Measurements from ENCODE around the gene SVOP. TPM values are rescaled to one million over a fixed set of nuclear protein-coding genes. Genes with fewer than 3 reads are reported as not detected.

The SVOP gene
- total RNA-seq, 2 experiments from 2014 or later, result not detected

GRCh38 chr12:108935159-108935763 is 85.6 kb downstream of the SVOP start:
- no peaks in the 10 kb centered on the region for H3K9me3 ChIP-seq (ENCODE audit: control insufficient read depth in 1 of 2, insufficient read depth in 1 of 2, low read length in 2 of 2)
- H3K27me3 Mint-ChIP-seq, result peaks cover 14% of the 10 kb centered on the region
- no peaks in the 10 kb centered on the region for H3K4me1 ChIP-seq (ENCODE audit: insufficient read depth, low read length)
- H3K27me3 ChIP-seq (ENCODE audit: control insufficient read depth in 1 of 2, insufficient read depth in 2 of 2, low read length in 2 of 2), result peaks cover 0 to 5% of the 10 kb centered on the region in 2 experiments
- ChIA-PET CTCF (interaction anchor here (0.6 kb wide), 1 partner anchor 1137 kb away, joined by 4 read pairs; no protein-coding TSS in a partner anchor), POLR2A (no interaction called here)
- H3K4me3 ChIP-seq (ENCODE audit: low read length), result no peak overlapping the region
- intact Hi-C loops (cut with DNase I, micrococcal nuclease), result no loop called here
- TF ChIP-seq CTCF (IDR thresholded peaks at IDR 0.05), result no peak
- H3K9me3 Mint-ChIP-seq, result no peaks in the 10 kb centered on the region
- DNase-seq (no peak), ATAC-seq (ENCODE audit: poor library complexity) (no peak)
- H3K4me3 Mint-ChIP-seq, result no peak overlapping the region
- no peaks in the 10 kb centered on the region for H3K36me3 ChIP-seq (ENCODE audit: insufficient read depth, low read length)
- H3K27ac Mint-ChIP-seq, result no peak overlapping the region
- no peak overlapping the region for H3K27ac ChIP-seq (ENCODE audit: low read depth in 1 of 2, low read length in 2 of 2)
- H3K36me3 Mint-ChIP-seq (ENCODE audit: low read depth), result no peaks in the 10 kb centered on the region
- H3K4me1 Mint-ChIP-seq (ENCODE audit: low read depth), result no peaks in the 10 kb centered on the region

GRCh38 chr12:108933949-108934348 is 86.9 kb downstream of the SVOP start:
- Mint-ChIP-seq H3K27ac (no peak overlapping the region), H3K9me3 (no peaks in the 10 kb centered on the region), H3K36me3 (ENCODE audit: low read depth) (no peaks in the 10 kb centered on the region), H3K27me3 (peaks cover 16% of the 10 kb centered on the region), H3K4me3 (no peak overlapping the region), H3K4me1 (ENCODE audit: low read depth) (no peaks in the 10 kb centered on the region)
- intact Hi-C loops (cut with DNase I, micrococcal nuclease), result no loop called here
- H3K4me3 ChIP-seq (ENCODE audit: low read length), result no peak overlapping the region
- ChIA-PET POLR2A (no interaction called here), CTCF (no interaction called here)
- no peak for TF ChIP-seq CTCF (IDR thresholded peaks at IDR 0.05)
- no peaks in the 10 kb centered on the region for H3K36me3 ChIP-seq (ENCODE audit: insufficient read depth, low read length)
- no peak for ATAC-seq (ENCODE audit: poor library complexity)
- no peak for DNase-seq
- H3K27me3 ChIP-seq (ENCODE audit: control insufficient read depth in 1 of 2, insufficient read depth in 2 of 2, low read length in 2 of 2), result peaks cover 0 to 5% of the 10 kb centered on the region in 2 experiments
- no peaks in the 10 kb centered on the region for H3K4me1 ChIP-seq (ENCODE audit: insufficient read depth, low read length)
- H3K9me3 ChIP-seq (ENCODE audit: control insufficient read depth in 1 of 2, insufficient read depth in 1 of 2, low read length in 2 of 2), result no peaks in the 10 kb centered on the region
- no peak overlapping the region for H3K27ac ChIP-seq (ENCODE audit: low read depth in 1 of 2, low read length in 2 of 2)

- no peak for DNase-seq
- no peaks in the 10 kb centered on the region for H3K36me3 ChIP-seq (ENCODE audit: insufficient read depth, low read length)
- Mint-ChIP-seq H3K27ac (no peak overlapping the region), H3K4me1 (ENCODE audit: low read depth) (no peaks in the 10 kb centered on the region), H3K4me3 (no peak overlapping the region), H3K36me3 (ENCODE audit: low read depth) (no peaks in the 10 kb centered on the region), H3K27me3 (peaks cover 10% of the 10 kb centered on the region), H3K9me3 (no peaks in the 10 kb centered on the region)
- H3K27me3 ChIP-seq (ENCODE audit: control insufficient read depth in 1 of 2, insufficient read depth in 2 of 2, low read length in 2 of 2), result peaks cover 0 to 5% of the 10 kb centered on the region in 2 experiments
- POLR2A ChIA-PET, result no interaction called here
- H3K4me1 ChIP-seq (ENCODE audit: insufficient read depth, low read length), result no peaks in the 10 kb centered on the region
- H3K9me3 ChIP-seq (ENCODE audit: control insufficient read depth in 1 of 2, insufficient read depth in 1 of 2, low read length in 2 of 2), result no peaks in the 10 kb centered on the region
- no peak for ATAC-seq (ENCODE audit: poor library complexity)
- H3K27ac ChIP-seq (ENCODE audit: low read depth in 1 of 2, low read length in 2 of 2), result no peak overlapping the region
- no peak for TF ChIP-seq CTCF (IDR thresholded peaks at IDR 0.05)
- intact Hi-C loops (cut with DNase I, micrococcal nuclease), result no loop called here
- no peak overlapping the region for H3K4me3 ChIP-seq (ENCODE audit: low read length)
- CTCF ChIA-PET, result no interaction called here
Observed at GRCh38 chr12:108930756-108931155, 90.1 kb downstream of the SVOP start.
